ENCODE measurements around the gene CACNA1A.

CACNA1A gene

GRCh38 chr19:13356686-13357280 is 149.5 kb downstream of the CACNA1A start:
- H3K36me3 ChIP-seq (ENCODE audit: insufficient read depth, low read length), result no peaks in the 10 kb centered on the region
- no peak overlapping the region for H3K4me3 ChIP-seq (ENCODE audit: low read length)
- H3K9me3 ChIP-seq (replicated peaks; ENCODE audit: low read length), result no peaks in the 10 kb centered on the region
- no peaks in the 10 kb centered on the region for H3K4me1 ChIP-seq (ENCODE audit: control insufficient read depth, insufficient read depth, low read length)
- no peak overlapping the region for H3K4me2 ChIP-seq (ENCODE audit: low read length)
- peaks cover 5% of the 10 kb centered on the region for H3K27me3 ChIP-seq (ENCODE audit: control insufficient read depth, insufficient read depth, low read length)
- no peak overlapping the region for H3K9ac ChIP-seq (ENCODE audit: low read depth, low read length)

GRCh38 chr19:13356185-13356584 is 150.1 kb downstream of the CACNA1A start:
- no peak overlapping the region for H3K9ac ChIP-seq (ENCODE audit: low read depth, low read length)
- no peak overlapping the region for H3K4me3 ChIP-seq (ENCODE audit: low read length)
- H3K27me3 ChIP-seq (ENCODE audit: control insufficient read depth, insufficient read depth, low read length), result peaks cover 5% of the 10 kb centered on the region
- no peaks in the 10 kb centered on the region for H3K4me1 ChIP-seq (ENCODE audit: control insufficient read depth, insufficient read depth, low read length)
- no peak overlapping the region for H3K4me2 ChIP-seq (ENCODE audit: low read length)
- H3K9me3 ChIP-seq (replicated peaks; ENCODE audit: low read length), result no peaks in the 10 kb centered on the region
- no peaks in the 10 kb centered on the region for H3K36me3 ChIP-seq (ENCODE audit: insufficient read depth, low read length)

- Histone ChIP-seq H3K4me3 (ENCODE audit: low read length) (no peak overlapping the region), H3K9ac (ENCODE audit: low read depth, low read length) (no peak overlapping the region), H3K27me3 (ENCODE audit: control insufficient read depth, insufficient read depth, low read length) (peaks cover 5% of the 10 kb centered on the region), H3K9me3 (replicated peaks; ENCODE audit: low read length) (no peaks in the 10 kb centered on the region), H3K4me2 (ENCODE audit: low read length) (no peak overlapping the region), H3K4me1 (ENCODE audit: control insufficient read depth, insufficient read depth, low read length) (no peaks in the 10 kb centered on the region), H3K36me3 (ENCODE audit: insufficient read depth, low read length) (no peaks in the 10 kb centered on the region)
Observed at GRCh38 chr19:13355356-13355755, 150.9 kb downstream of the CACNA1A start.

- Histone ChIP-seq H3K4me2 (ENCODE audit: low read length) (no peak overlapping the region), H3K4me1 (ENCODE audit: control insufficient read depth, insufficient read depth, low read length) (no peaks in the 10 kb centered on the region), H3K4me3 (ENCODE audit: low read length) (no peak overlapping the region), H3K36me3 (ENCODE audit: insufficient read depth, low read length) (no peaks in the 10 kb centered on the region), H3K9ac (ENCODE audit: low read depth, low read length) (no peak overlapping the region), H3K27me3 (ENCODE audit: control insufficient read depth, insufficient read depth, low read length) (peaks cover 5% of the 10 kb centered on the region), H3K9me3 (replicated peaks; ENCODE audit: low read length) (no peaks in the 10 kb centered on the region)
Observed at GRCh38 chr19:13353625-13354024, 152.7 kb downstream of the CACNA1A start.

GRCh38 chr19:13350759-13351158 is 155.5 kb downstream of the CACNA1A start:
- H3K27me3 ChIP-seq (ENCODE audit: control insufficient read depth, insufficient read depth, low read length), result peaks cover 5% of the 10 kb centered on the region
- no peak overlapping the region for H3K4me2 ChIP-seq (ENCODE audit: low read length)
- H3K4me3 ChIP-seq (ENCODE audit: low read length), result no peak overlapping the region

GRCh38 chr19:13350072-13350471 is 156.2 kb downstream of the CACNA1A start:
- Histone ChIP-seq H3K4me3 (ENCODE audit: low read length) (no peak overlapping the region), H3K36me3 (ENCODE audit: insufficient read depth, low read length) (no peaks in the 10 kb centered on the region), H3K4me1 (ENCODE audit: control insufficient read depth, insufficient read depth, low read length) (no peaks in the 10 kb centered on the region), H3K4me2 (ENCODE audit: low read length) (no peak overlapping the region), H3K9ac (ENCODE audit: low read depth, low read length) (no peak overlapping the region), H3K9me3 (replicated peaks; ENCODE audit: low read length) (no peaks in the 10 kb centered on the region), H3K27me3 (ENCODE audit: control insufficient read depth, insufficient read depth, low read length) (peaks cover 5% of the 10 kb centered on the region)

More at GRCh38 chr19:13350759-13351158, 155.5 kb downstream of the CACNA1A start:
- Histone ChIP-seq H3K36me3 (ENCODE audit: insufficient read depth, low read length) (no peaks in the 10 kb centered on the region), H3K9ac (ENCODE audit: low read depth, low read length) (no peak overlapping the region), H3K4me1 (ENCODE audit: control insufficient read depth, insufficient read depth, low read length) (no peaks in the 10 kb centered on the region), H3K9me3 (replicated peaks; ENCODE audit: low read length) (no peaks in the 10 kb centered on the region)

GRCh38 chr19:13347367-13347766 is 158.9 kb downstream of the CACNA1A start:
- Histone ChIP-seq H3K27me3 (ENCODE audit: control insufficient read depth, insufficient read depth, low read length) (no peaks in the 10 kb centered on the region), H3K9me3 (replicated peaks; ENCODE audit: low read length) (no peaks in the 10 kb centered on the region), H3K36me3 (ENCODE audit: insufficient read depth, low read length) (no peaks in the 10 kb centered on the region), H3K4me2 (ENCODE audit: low read length) (no peak overlapping the region), H3K9ac (ENCODE audit: low read depth, low read length) (no peak overlapping the region), H3K4me3 (ENCODE audit: low read length) (no peak overlapping the region), H3K4me1 (ENCODE audit: control insufficient read depth, insufficient read depth, low read length) (no peaks in the 10 kb centered on the region)

GRCh38 chr19:13343514-13343913 is 162.8 kb downstream of the CACNA1A start:
- Histone ChIP-seq H3K9me3 (replicated peaks; ENCODE audit: low read length) (no peaks in the 10 kb centered on the region), H3K9ac (ENCODE audit: low read depth, low read length) (no peak overlapping the region), H3K4me2 (ENCODE audit: low read length) (no peak overlapping the region), H3K36me3 (ENCODE audit: insufficient read depth, low read length) (no peaks in the 10 kb centered on the region), H3K27me3 (ENCODE audit: control insufficient read depth, insufficient read depth, low read length) (no peaks in the 10 kb centered on the region), H3K4me1 (ENCODE audit: control insufficient read depth, insufficient read depth, low read length) (no peaks in the 10 kb centered on the region), H3K4me3 (ENCODE audit: low read length) (no peak overlapping the region)

- H3K9me3 ChIP-seq (replicated peaks; ENCODE audit: low read length), result no peaks in the 10 kb centered on the region
- no peak overlapping the region for H3K4me2 ChIP-seq (ENCODE audit: low read length)
- no peak overlapping the region for H3K4me3 ChIP-seq (ENCODE audit: low read length)
- H3K36me3 ChIP-seq (ENCODE audit: insufficient read depth, low read length), result no peaks in the 10 kb centered on the region
- no peaks in the 10 kb centered on the region for H3K27me3 ChIP-seq (ENCODE audit: control insufficient read depth, insufficient read depth, low read length)
- H3K4me1 ChIP-seq (ENCODE audit: control insufficient read depth, insufficient read depth, low read length), result no peaks in the 10 kb centered on the region
- no peak overlapping the region for H3K9ac ChIP-seq (ENCODE audit: low read depth, low read length)
Observed at GRCh38 chr19:13342672-13343071, 163.6 kb downstream of the CACNA1A start.

- no peaks in the 10 kb centered on the region for H3K36me3 ChIP-seq (ENCODE audit: insufficient read depth, low read length)
- H3K4me1 ChIP-seq (ENCODE audit: control insufficient read depth, insufficient read depth, low read length), result no peaks in the 10 kb centered on the region
- H3K9ac ChIP-seq (ENCODE audit: low read depth, low read length), result no peak overlapping the region
- no peak overlapping the region for H3K4me2 ChIP-seq (ENCODE audit: low read length)
- no peak overlapping the region for H3K4me3 ChIP-seq (ENCODE audit: low read length)
- no peaks in the 10 kb centered on the region for H3K9me3 ChIP-seq (replicated peaks; ENCODE audit: low read length)
- no peaks in the 10 kb centered on the region for H3K27me3 ChIP-seq (ENCODE audit: control insufficient read depth, insufficient read depth, low read length)
Observed at GRCh38 chr19:13339869-13340268, 166.4 kb downstream of the CACNA1A start.

- Histone ChIP-seq H3K36me3 (ENCODE audit: insufficient read depth, low read length) (no peaks in the 10 kb centered on the region), H3K4me3 (ENCODE audit: low read length) (no peak overlapping the region), H3K9me3 (replicated peaks; ENCODE audit: low read length) (no peaks in the 10 kb centered on the region), H3K27me3 (ENCODE audit: control insufficient read depth, insufficient read depth, low read length) (no peaks in the 10 kb centered on the region), H3K4me2 (ENCODE audit: low read length) (no peak overlapping the region), H3K9ac (ENCODE audit: low read depth, low read length) (no peak overlapping the region), H3K4me1 (ENCODE audit: control insufficient read depth, insufficient read depth, low read length) (no peaks in the 10 kb centered on the region)
Observed at GRCh38 chr19:13337181-13337580, 169.1 kb downstream of the CACNA1A start.

- H3K27me3 ChIP-seq (ENCODE audit: control insufficient read depth, insufficient read depth, low read length), result no peaks in the 10 kb centered on the region
- no peaks in the 10 kb centered on the region for H3K4me1 ChIP-seq (ENCODE audit: control insufficient read depth, insufficient read depth, low read length)
- no peak overlapping the region for H3K4me2 ChIP-seq (ENCODE audit: low read length)
- H3K4me3 ChIP-seq (ENCODE audit: low read length), result no peak overlapping the region
- H3K9me3 ChIP-seq (replicated peaks; ENCODE audit: low read length), result no peaks in the 10 kb centered on the region
- H3K36me3 ChIP-seq (ENCODE audit: insufficient read depth, low read length), result no peaks in the 10 kb centered on the region
- H3K9ac ChIP-seq (ENCODE audit: low read depth, low read length), result no peak overlapping the region
Observed at GRCh38 chr19:13334801-13335481, 171.3 kb downstream of the CACNA1A start.

Measured in skeletal muscle satellite cell (primary cell).